DND-41 (cell line): ENCODE results near the gene FADS2.
A peak's percentile ranks its signal among the peaks of the same experiment; 100 is the strongest.

Experiments
- ATAC-seq: fragments of 200-7000 bp; cut with Tn5 transposase; 3 replicates; pipeline ENCODE4 v1.9.1; 2021; ENCODE audit warnings: low read depth; ENCODE audit not compliant: insufficient read depth
- DNase-seq: peaks from one replicate; pipeline ENCODE4 v3.0.0-alpha.2; 2020
- H2AFZ ChIP-seq: 2 replicates; pipeline ENCODE4 v1.6.0; 2012; ENCODE audit warnings: low read depth, low read length
- H3K27ac ChIP-seq: 2 replicates; pipeline ENCODE4 v1.5.1; 2012; ENCODE audit warnings: low read length, inconsistent platforms
- H3K27me3 ChIP-seq: fragments of 200-600 bp; sonication (generic); 2 replicates; pipeline ENCODE4 v1.6.0; 2012; ENCODE audit warnings: low read length, mild to moderate bottlenecking, inconsistent platforms; ENCODE audit not compliant: insufficient read depth, poor library complexity
- H3K36me3 ChIP-seq: 2 replicates; pipeline ENCODE4 v1.5.1; 2012; ENCODE audit warnings: low read length, inconsistent platforms; ENCODE audit not compliant: insufficient read depth
- H3K4me1 ChIP-seq: 2 replicates; pipeline ENCODE4 v1.5.1; 2012; ENCODE audit warnings: mild to moderate bottlenecking, low read length; ENCODE audit not compliant: insufficient read depth
- H3K4me2 ChIP-seq: 2 replicates; pipeline ENCODE4 v1.6.0; 2012; ENCODE audit warnings: mild to moderate bottlenecking, moderate library complexity, low read length, inconsistent platforms; ENCODE audit not compliant: insufficient read depth
- H3K4me3 ChIP-seq, 2 experiments: fragments of 200-600 bp in 1 of 2; shearing (Covaris generic) in 1 of 2; 2 replicates each; pipeline ENCODE4 v1.5.1; 2012 to 2016; ENCODE audit warnings: inconsistent platforms in 2 of 2, low read length in 2 of 2, mild to moderate bottlenecking in 2 of 2, low read depth in 1 of 2, moderate library complexity in 1 of 2
- H3K79me2 ChIP-seq: 2 replicates; pipeline ENCODE4 v1.6.0; 2012; ENCODE audit warnings: low read length, inconsistent platforms; ENCODE audit not compliant: insufficient read depth
- H3K9ac ChIP-seq: 2 replicates; pipeline ENCODE4 v1.6.0; 2012; ENCODE audit warnings: low read depth, mild to moderate bottlenecking, inconsistent platforms, low read length, moderate library complexity
- H3K9me3 ChIP-seq: 2 replicates; pipeline ENCODE4 v1.5.1; 2012; ENCODE audit warnings: low read length, moderate library complexity, mild to moderate bottlenecking, inconsistent platforms; ENCODE audit not compliant: insufficient read depth, severe bottlenecking
- H4K20me1 ChIP-seq: 2 replicates; pipeline ENCODE4 v1.6.0; 2012; ENCODE audit warnings: low read length; ENCODE audit not compliant: insufficient read depth
- EZH2 ChIP-seq: IDR thresholded peaks from 3 replicates; pipeline ENCODE4 v1.6.1; 2012; ENCODE audit warnings: borderline replicate concordance, low read depth, mild to moderate bottlenecking, moderate library complexity, low read length, inconsistent platforms; ENCODE audit not compliant: severe bottlenecking
- TF ChIP-seq, protein P1 (sequence below): IDR thresholded peaks from 2 replicates; pipeline ENCODE4 v1.5.1; 2012; ENCODE audit warnings: borderline replicate concordance, low read length, moderate library complexity, mild to moderate bottlenecking; ENCODE audit not compliant: poor library complexity, severe bottlenecking; ENCODE audit errors: extremely low read depth

The FADS2 gene

DNA sequence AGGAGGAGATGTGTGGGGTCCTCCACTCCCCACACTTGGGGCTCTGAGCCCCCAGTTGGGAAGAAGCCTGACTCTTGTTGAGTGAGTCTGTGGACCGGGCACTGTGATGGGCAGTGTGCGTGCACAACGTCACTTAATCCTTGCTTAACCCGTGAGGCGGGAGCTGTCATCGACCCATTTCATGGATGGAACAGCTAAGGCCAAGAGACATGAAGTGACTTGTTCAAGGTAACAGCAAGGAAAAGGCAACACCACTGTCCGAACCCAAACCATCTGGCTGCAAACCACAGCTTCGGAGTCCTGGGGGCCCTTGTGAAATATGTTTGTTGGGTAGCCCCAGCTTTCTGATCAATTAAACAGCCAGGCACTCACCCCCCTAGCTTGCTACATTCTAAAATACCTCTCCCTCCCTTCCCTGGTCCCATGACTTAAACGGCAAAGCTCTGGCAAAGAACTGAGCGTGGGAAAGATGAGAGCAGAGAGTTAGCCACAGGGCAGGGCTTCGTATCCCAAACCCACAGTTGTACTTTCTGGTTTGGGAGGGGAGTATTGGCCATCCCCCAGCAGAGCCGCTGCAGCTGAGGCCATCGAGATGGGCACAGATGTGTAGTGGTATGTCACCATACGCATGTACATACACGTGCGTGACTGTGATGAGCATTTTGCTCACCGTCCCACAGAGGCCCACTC is 26.3 kb downstream of the FADS2 start:
- no peaks in the 10 kb centered on the region for H3K9me3 ChIP-seq
- peaks cover 53% of the 10 kb centered on the region for H4K20me1 ChIP-seq
- no peak for ATAC-seq

GRCh38 chr11:61854966-61855714 is 27.0 kb downstream of the FADS2 start:
- H3K79me2 ChIP-seq: peaks cover 20% of the 10 kb centered on the region
- no peak for ATAC-seq
- TF ChIP-seq, protein P1, sequence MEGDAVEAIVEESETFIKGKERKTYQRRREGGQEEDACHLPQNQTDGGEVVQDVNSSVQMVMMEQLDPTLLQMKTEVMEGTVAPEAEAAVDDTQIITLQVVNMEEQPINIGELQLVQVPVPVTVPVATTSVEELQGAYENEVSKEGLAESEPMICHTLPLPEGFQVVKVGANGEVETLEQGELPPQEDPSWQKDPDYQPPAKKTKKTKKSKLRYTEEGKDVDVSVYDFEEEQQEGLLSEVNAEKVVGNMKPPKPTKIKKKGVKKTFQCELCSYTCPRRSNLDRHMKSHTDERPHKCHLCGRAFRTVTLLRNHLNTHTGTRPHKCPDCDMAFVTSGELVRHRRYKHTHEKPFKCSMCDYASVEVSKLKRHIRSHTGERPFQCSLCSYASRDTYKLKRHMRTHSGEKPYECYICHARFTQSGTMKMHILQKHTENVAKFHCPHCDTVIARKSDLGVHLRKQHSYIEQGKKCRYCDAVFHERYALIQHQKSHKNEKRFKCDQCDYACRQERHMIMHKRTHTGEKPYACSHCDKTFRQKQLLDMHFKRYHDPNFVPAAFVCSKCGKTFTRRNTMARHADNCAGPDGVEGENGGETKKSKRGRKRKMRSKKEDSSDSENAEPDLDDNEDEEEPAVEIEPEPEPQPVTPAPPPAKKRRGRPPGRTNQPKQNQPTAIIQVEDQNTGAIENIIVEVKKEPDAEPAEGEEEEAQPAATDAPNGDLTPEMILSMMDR: no peak
- TF ChIP-seq EZH2: no peak
- no peak for DNase-seq
- peaks cover 56% of the 10 kb centered on the region for H4K20me1 ChIP-seq
- peaks cover 98% of the 10 kb centered on the region for H3K36me3 ChIP-seq
- H3K4me2 ChIP-seq: no peak overlapping the region
- no peak overlapping the region for H3K27ac ChIP-seq
- H3K27me3 ChIP-seq: no peaks in the 10 kb centered on the region
- no peak overlapping the region for H3K9ac ChIP-seq
- no peak overlapping the region for H3K4me3 ChIP-seq
- no peaks in the 10 kb centered on the region for H3K4me1 ChIP-seq
- no peak overlapping the region for H2AFZ ChIP-seq
- no peaks in the 10 kb centered on the region for H3K9me3 ChIP-seq

More for the DNA sequence above, 26.3 kb downstream of the FADS2 start:
- Histone ChIP-seq H3K79me2 (peaks cover 25% of the 10 kb centered on the region), H3K4me1 (no peaks in the 10 kb centered on the region), H2AFZ (no peak overlapping the region), H3K27ac (no peak overlapping the region), H3K4me3 (no peak overlapping the region), H3K4me2 (no peak overlapping the region), H3K27me3 (no peaks in the 10 kb centered on the region), H3K9ac (no peak overlapping the region), H3K36me3 (peaks cover 98% of the 10 kb centered on the region)
- no peak for DNase-seq
- TF ChIP-seq EZH2: no peak
- TF ChIP-seq, protein P1: no peak

GRCh38 chr11:61855939-61856680 is 28.0 kb downstream of the FADS2 start:
- Histone ChIP-seq H2AFZ (no peak overlapping the region), H3K36me3 (peaks cover 95% of the 10 kb centered on the region), H3K4me2 (no peak overlapping the region), H3K27me3 (no peaks in the 10 kb centered on the region), H3K4me1 (no peaks in the 10 kb centered on the region), H3K9me3 (no peaks in the 10 kb centered on the region), H4K20me1 (peaks cover 56% of the 10 kb centered on the region), H3K79me2 (peaks cover 17% of the 10 kb centered on the region), H3K27ac (no peak overlapping the region), H3K4me3 (no peak overlapping the region), H3K9ac (no peak overlapping the region)
- TF ChIP-seq, protein P1: no peak
- no peak for TF ChIP-seq EZH2
- ATAC-seq: peak; percentile 13; the same call in 1 of the 3 replicates
- DNase-seq: no peak
